ENCODE measurements around the gene RSPH3. TPM values are rescaled to one million over a fixed set of nuclear protein-coding genes. Genes with fewer than 3 reads are reported as not detected.
A peak's percentile ranks its signal among the peaks of the same experiment; 100 is the strongest.
"Not testable (repeated sequence)": the region's sequence is repeated elsewhere in the genome, so short reads cannot be mapped to it uniquely, and the experiment has no call there.

Gene RSPH3, protein sequence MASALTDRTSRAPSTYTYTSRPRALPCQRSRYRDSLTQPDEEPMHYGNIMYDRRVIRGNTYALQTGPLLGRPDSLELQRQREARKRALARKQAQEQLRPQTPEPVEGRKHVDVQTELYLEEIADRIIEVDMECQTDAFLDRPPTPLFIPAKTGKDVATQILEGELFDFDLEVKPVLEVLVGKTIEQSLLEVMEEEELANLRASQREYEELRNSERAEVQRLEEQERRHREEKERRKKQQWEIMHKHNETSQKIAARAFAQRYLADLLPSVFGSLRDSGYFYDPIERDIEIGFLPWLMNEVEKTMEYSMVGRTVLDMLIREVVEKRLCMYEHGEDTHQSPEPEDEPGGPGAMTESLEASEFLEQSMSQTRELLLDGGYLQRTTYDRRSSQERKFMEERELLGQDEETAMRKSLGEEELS
- total RNA-seq, result 6.9 TPM

DNA sequence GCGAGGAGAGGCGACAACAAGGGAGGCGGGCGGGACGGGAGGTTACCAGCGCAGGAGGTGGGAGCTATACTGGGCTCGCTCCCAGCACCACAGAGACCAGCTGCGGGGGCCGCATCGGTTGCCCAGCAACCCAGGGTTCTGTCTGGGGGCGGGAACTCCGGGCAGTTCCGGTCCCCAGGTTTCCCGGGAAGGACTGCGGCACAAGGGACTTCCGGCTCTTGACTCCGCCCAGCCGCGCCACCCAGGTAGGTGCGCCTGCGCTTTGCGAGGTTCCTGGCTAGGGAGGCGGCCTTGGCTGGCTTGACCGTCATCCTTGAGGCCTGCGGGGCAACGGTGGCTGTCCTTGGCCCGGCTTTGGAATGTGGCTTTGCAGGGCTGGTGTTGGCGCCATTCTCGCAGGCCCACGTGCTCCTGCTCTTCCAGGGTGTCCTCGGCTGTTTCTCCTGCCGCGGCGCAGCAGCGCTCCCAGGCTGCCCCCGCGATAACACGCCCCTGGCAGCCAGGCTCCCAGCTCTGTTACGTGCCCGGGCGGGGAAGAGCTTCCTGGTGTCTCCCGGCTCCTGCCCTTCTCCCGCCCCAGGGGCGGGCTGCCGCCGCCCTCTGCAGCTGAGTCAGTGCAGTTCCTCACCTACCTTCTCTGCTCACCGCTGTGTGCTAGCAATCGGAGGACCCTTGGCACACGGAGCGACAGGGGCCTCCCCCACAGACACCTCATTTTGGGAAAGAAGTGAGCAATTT lies at the start of gene RSPH3:
RSPH3 (minus strand) TSS at position 537 of the 738 bp plus-strand sequence. CDS start 652 bp downstream, outside the sequence.
- DNase-seq (ENCODE audit: low spot score in 2 of 2) (peak; percentile 72 to 91), FAIRE-seq (no peak)

DNA sequence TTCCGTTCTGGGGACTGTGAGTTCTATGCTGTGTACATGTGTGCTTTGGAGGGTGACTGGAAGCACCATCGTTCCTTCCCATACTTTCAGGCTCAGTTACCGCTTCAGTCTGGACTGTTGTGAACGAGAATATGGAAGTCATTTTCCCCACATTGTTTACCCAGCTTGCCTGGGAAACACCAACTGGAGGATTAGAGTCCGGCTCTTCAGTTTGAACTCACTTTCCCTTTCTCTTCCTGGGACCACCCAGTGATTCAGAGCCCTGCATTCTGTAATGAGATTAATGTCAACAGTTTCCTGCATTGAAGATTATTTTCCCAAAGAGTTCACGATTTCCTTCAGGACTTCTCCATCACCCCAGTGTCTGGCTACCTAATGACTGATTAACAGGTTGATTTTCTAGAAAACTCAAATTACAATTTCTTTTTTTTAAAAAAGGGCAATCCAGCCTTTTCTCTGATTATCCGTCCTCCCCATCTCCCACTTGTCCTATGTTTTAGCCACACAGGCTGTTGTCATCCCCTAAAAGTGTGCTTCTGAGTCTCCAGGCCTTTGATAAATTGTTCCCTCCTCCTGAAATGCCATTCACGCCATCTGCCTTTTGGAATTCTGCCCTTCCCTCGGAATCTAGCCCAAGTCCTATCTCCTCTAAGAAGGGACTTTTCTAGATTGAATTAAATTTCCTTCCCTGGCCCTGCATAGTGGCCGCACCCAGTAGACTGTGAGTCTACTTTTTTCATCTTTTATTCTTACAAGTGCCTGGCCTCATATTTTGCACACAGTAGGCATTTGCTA lies 48.1 kb upstream of the RSPH3 start:
- DNase-seq (ENCODE audit: low spot score in 2 of 2) (no peak), FAIRE-seq (no peak)

DNA sequence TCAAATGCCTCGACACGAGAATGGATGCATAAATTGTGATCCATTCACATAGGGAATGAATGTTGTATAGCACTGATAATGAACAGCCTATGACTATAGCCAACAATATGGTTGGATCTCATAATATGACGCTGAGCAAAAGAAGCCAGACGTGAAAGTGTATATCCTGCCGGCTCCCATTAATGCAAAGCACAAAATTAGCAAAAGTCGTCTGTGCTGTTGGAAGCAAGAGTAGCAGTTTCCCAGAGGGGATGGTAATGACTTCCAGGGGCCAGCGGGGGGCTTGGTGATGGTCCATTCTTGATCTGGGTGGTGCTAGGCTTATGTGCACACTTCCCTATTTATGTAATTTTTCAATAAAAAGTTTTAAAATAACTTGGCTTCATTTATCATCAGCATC lies 45.8 kb upstream of the RSPH3 start:
- FAIRE-seq (no peak), DNase-seq (ENCODE audit: low spot score in 2 of 2) (no peak)

DNA sequence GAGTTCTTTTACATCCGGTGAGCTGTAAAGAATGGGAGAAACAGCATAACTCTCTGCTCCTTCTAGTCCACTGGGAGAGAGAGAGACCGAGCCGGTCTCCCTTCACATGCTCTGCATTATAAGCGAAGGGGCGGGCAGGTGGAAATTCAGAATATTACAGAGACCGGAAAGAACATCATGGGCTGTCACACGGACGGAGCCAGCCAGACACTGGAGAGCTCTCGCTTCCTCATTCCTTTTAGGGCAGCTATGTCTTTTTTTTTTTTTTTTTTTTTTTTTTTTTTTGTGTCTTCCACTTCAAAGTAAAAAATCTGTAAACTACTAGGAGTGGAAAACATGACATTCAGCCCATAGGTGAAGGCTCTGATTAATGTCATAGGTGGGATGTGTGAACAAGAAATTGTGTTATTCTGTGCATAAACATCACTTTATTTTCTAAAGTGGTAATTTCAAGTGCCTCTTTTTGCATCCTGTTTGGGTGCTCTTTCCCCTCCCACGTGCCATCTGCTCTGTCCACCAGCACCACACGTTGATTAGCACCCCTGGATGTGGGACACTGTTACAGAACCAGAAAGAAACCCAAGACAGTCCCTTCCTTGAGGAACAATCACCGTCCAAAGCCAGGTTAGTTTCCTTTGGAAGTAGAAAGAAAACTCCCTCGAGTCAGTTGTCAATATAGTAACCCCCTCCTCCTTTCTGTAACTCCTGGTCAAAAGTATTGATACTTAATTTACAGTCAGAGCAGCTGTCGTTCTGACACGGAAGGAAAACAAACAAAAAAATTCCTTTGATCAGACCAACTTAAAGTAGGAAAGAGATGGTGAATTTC lies 45.1 kb upstream of the RSPH3 start, which contains the start of gene TAGAP:
TAGAP (minus strand) TSS at position 93 of the 829 bp plus-strand sequence. CDS start 845 bp downstream, outside the sequence.
- FAIRE-seq (no peak), DNase-seq (ENCODE audit: low spot score in 2 of 2) (peak in 1 of 2 donors; percentile 27)

DNA sequence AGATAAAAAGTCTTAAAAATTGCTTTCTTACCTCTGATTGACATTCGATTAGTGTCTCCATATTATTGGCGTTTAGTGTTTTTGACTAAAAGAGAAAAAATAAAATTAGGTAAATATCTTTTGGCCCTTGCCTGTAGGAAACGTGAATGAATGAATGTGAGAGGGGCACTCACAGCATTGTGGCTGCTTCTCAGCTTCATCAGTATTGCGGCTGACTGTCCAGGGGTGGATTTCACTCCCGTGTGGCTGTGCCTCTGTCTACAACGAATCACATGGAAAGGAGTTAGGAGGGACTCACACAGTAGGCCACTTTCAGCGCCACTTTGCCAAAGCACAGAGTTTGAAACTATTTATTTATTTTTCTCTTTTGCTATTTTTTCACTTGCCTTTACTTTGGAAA lies 43.9 kb upstream of the RSPH3 start:
- DNase-seq (ENCODE audit: low spot score in 2 of 2) (no peak), FAIRE-seq (no peak)

DNA sequence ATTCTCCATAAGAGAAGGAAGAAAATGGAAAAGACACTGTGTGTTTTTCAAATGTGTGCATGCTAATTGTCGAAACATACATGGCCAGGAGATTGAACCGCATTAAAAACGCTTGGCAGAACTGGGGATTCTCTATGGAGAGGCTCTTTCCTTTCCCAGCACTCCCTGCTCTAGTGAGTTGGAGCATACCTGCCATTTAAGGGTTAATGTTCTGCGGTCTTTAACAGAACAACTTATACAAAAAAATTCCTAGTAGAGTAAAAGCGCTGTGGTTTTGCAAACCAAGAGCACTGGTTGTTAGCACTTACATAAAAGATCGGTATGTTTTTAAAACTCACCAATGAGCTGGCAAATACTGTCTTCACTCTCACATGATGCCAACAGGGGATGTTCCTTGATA lies 43.2 kb upstream of the RSPH3 start:
- FAIRE-seq (no peak), DNase-seq (ENCODE audit: low spot score in 2 of 2) (no peak)

DNA sequence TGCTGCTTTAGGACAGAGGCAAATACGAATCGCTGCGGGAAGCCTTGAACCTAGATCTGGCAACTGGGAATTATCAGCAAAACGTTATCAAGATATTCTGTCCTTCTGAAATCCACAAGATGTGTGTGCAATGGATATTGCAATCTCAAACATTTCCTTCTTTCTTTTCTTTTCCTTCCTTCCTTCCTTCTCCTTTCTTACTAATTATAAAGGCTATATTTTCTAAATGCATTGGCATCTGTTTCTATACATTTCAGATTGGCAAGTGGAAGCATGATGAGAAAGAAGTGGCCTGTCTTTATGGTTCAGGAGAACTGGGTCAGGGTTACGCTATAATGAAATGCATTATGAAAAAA lies 42.8 kb upstream of the RSPH3 start:
- FAIRE-seq, result no peak
- no peak for DNase-seq (ENCODE audit: low spot score in 2 of 2)

DNA sequence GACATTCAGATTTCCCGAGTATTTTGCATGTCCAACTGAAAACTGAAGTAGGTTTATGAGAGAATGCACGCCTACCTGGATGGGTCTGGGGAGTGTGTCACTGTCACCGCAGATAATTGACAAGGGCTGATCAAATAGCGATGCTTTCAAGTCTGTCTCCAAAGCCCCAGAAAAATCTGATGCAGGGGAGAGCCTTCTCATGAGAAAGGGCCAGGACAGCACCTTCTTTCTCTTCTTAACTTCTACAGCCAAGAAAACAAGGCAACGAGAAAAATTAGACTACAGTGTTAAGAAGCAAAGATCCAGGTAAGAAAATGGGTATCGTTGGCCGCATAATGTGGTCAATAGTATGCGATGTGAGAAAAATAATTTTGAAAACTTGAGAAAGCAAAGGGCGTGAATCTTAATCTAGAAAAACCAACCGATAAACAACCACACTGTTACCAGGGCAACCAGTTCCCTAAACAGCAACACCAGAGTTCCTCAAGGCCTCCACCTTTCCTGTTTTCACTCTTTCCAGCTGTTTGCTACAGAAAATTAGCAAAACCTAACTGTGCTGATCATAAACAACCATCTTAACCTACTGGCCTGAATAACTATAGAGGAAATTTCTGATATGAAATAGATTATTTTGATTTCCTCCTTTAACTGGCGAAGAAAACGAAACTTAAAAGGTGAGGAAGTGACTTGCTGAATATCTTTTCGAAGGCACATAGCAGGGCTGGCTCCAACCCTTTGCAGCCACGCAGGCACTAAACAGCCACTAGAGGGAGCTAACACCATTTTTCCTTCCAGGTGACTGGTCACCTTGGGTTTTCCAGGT lies 42.2 kb upstream of the RSPH3 start:
- FAIRE-seq, result no peak

DNA sequence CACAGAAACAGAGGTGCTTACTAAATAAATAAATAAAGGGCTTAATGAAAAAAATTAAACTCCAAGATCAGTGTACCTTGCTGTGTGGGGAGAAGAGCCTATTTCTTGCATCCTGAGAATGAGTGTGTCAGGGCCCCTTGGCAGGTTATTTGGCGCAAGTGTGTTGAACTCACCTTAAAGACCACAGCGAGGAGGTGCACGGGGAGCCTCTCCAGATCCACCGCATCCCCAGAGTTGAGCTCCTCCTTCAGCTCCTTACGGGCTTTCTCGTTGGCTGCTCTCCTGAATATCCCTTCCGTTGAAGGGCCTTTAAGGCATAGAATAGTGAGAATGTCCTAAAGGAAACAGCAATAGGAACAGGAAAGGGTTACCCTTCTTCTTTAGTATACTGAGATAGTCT lies 41.2 kb upstream of the RSPH3 start:
- no peak for DNase-seq (ENCODE audit: low spot score in 2 of 2)
- FAIRE-seq, result no peak

More for the DNA sequence above, 42.2 kb upstream of the RSPH3 start:
- peak; percentile 35 to 55 for DNase-seq (ENCODE audit: low spot score in 2 of 2)

DNA sequence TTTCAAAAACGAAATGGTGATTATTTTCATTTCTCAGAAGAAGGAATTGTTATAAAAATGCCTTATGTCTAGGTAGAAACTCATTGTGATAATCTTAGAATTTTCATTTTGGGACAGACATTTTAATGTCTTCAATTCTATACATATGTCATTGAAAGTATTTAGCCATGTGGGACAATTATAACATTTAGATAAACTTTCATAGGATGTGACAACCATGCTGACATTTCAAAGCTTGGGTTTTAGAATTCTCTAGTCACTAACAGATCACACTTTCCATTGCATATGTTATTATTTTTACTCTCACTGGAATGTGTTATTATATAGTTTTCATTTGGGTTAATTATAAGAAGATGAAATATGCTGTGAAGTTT lies 39.9 kb upstream of the RSPH3 start:
- no peak for DNase-seq (ENCODE audit: low spot score in 2 of 2)
- FAIRE-seq, result no peak

DNA sequence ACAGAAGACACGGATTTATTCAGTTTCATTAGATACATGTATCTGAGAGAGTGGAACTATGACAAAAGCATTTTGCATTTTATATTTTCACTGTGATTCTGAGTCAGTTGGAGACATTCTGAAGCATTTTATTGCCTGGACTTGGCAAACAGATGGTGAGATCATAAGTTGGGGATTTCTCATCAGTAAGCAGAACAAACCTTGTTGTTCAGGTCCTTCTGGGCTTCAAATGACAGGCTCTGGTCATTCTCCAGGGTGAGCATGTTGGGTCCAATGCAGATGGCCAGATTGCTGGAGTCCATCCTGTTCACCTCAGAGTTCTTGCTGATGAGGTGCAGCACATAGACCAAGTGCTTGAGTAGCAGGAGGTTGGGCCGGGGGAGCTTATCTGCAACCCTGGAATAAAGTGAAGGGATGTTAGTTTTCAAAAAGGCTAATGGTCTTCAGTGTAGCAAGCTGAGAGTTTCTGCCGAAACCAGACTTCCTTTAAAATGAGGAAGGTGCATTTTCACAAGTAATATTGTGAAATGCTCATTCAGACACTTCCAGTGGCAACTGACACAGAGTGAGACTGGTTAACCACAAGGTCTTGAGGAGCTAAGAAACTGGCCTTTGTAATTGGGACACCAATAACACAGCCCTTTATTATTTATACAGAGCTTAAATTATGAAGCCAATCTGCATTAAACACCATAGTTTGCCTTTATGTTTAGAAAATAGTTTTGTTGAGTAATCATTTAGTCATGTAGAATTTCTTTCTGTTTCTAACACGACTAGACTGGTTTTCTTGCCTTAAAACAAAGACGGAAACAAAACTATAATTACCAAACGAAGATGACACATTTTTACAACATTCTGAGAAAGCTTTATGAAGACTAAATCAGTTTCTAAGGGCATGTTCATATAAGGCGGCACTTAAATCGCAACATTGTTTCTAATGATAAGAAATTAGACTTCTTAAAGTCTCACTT lies 39.2 kb upstream of the RSPH3 start:
- no peak for FAIRE-seq
- DNase-seq (ENCODE audit: low spot score in 2 of 2), result no peak

DNA sequence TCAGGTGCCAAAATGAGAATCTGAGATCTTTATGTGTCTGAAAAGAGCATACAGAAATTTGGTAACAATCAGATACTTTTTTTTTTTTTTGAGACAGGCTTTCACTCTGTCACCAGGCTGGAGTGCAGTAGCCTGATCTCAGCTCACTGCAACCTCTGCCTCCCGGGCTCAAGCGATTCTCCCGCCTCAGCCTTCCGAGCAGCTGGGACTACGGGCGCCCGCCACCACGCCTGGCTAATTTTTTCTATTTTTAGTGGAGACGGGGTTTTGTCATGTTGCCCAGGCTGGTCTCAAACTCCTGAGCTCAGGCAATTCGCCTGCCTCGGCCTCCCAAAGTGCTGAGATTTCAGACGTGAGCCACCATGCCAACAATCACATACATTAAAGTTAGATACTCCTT lies 38.3 kb upstream of the RSPH3 start:
- not testable (repeated sequence) for FAIRE-seq; DNase-seq (ENCODE audit: low spot score in 2 of 2)

DNA sequence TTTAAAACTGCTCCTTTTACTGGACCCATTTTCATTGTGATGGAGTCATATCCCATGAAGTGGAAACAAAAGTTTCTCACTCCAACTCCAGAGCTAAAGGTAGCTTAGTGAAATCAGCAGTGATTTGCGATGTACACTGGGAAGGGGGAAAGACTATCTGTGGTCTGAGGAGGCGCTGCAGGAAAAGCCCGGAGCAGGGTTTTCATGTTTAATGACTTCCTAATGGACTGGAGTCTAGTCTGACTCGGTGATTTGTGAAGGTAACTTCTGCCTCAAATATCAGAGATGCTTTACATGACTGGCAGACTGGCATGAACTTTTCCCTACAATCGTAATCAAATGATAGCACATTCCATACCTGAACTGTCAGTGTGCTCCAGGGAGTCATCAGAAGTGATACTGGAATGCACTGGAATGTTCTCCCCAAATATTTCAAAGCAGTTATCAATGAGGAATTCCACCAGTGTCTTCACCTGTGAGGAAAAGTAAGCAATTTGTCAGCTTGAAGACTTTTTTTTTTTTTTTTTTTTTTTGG lies 37.8 kb upstream of the RSPH3 start:
- FAIRE-seq (no peak), DNase-seq (ENCODE audit: low spot score in 2 of 2) (no peak)

DNA sequence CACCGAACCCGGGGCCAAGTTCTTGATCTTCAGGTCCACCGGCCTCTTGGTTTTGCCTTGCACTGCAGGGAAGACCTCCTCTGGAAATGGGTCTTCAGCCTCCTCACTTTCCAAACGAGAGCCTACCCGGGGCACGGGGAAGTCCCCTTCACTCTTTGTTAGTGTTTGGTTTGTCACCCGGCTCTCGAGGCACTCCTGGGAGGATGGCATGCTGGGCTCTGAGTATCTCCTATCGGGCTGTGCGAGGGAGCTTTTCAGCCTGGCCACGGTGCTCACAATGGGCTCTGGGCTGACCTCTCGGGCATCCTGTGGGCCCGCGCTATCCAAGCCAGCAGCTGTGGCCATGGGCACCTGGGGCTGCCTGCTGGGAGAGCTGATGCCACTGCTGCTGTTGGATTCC lies 36.7 kb upstream of the RSPH3 start:
- no peak for FAIRE-seq
- no peak for DNase-seq (ENCODE audit: low spot score in 2 of 2)

DNA sequence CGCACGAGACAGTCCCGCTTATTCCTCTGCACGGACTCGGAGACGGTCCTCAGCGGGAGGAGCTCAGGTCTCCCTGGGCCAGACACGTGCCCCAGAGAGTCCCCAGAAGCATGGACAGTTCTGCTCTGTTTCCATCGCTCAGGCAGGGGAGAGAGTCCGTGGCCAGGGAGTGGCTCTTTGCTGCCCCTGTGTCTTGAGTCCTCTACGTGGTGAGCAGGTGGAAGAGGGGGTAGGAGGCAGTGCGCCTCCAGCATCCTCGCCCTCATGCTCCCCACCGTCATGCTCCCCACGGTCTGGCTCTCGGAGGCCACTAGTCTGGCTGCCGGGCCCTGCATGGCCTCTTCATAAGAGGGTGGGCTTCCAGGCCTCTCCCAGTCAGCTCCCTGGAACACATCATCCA lies 35.9 kb upstream of the RSPH3 start:
- no peak for DNase-seq (ENCODE audit: low spot score in 2 of 2)
- FAIRE-seq, result no peak

DNA sequence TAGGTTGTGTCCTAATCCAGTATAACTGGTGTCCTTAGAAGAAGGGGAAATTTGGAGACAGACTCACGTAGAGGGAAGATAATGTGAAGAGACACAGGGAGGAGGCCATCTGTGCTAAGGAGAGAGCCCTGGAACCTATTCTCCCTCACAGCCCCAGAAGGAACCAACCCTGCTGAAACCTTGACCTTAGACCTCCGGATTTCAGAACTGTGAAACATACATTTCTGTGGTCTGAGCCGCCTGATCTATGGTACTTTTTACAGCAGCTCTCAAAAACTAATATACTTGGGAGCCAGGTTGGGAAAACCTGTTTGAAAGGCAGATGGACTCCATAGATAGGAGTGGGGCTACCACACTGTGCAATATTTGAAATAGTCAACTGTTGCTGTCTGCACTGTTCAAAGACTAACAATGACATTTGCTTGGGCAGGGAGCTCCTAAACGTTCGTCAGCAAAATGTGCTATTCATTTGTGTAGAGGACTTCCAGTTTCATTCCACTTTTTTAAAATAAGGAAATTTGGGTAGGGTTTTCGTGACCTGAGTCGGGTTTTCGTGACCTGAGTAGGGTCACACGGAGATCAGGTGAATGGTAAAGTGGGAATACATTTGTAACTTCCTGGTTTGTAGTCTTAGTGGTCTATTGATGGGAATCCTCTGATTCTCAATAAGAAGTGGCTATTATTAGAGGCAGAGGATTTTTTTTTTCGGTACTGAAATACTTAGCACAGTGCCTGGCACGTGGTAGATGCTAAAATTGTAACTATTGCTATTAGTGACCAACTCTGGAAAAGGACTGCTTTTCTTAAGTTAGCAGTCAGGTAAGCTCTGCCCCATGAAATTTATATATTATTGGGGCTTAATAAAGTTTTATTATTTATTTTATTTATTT lies 33.4 kb upstream of the RSPH3 start:
- DNase-seq (ENCODE audit: low spot score in 2 of 2) (no peak), FAIRE-seq (no peak)

DNA sequence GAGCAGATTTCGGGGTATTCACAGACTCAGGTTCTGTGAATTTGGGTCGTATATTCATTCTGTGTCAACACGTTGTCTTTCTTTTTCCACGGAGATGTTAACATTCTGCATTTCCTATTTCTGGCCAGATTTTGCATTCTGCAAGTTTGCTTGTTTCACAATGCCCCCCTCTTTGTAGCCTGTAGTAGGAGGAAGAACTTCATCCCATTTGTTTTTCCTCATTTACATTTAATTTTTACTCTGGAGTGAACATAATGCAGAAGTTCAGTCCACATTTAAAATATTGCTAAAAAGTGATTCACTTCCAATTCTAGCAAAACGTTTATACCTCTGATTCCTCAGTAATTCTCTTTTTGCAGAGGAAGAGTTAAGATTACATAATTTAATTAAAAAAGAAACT lies 31.8 kb upstream of the RSPH3 start:
- no peak for DNase-seq (ENCODE audit: low spot score in 2 of 2)
- FAIRE-seq, result no peak

Data from frontal cortex (tissue), 4 donors.